ENCODE measurements around the gene RDM1.

- TF ChIP-seq CTCF (IDR thresholded peaks at IDR 0.05): peak; percentile 48 to 62 (median 60)
- TF ChIP-seq POLR2A (IDR thresholded peaks at IDR 0.05): no peak
Observed at GRCh38 chr17:35969558-35970380, 39.2 kb upstream of the RDM1 start.
